Mucosa of descending colon (tissue), 3 donors: ENCODE measurements around the gene MAP3K5. TPM values are rescaled to one million over a fixed set of nuclear protein-coding genes. Genes with fewer than 3 reads are reported as not detected.

Source experiments
- ATAC-seq: fragments of 200-7000 bp; cut with Tn5 transposase; one replicate; pipeline ENCODE4 v1.9.1; 2020; ENCODE audit warnings: mild to moderate bottlenecking, moderate library complexity
- DNase-seq, 3 donors: peaks; one replicate each; pipeline ENCODE4 v3.0.0-alpha.2; 2020
- H3K36me3 ChIP-seq: fragments of 200-600 bp; one replicate; pipeline ENCODE4 v1.8.0; 2021; ENCODE audit warnings: low read depth, mild to moderate bottlenecking
- H3K4me1 ChIP-seq: fragments of 200-600 bp; one replicate; pipeline ENCODE4 v1.8.0; 2021; ENCODE audit warnings: low read depth, mild to moderate bottlenecking
- H3K4me3 ChIP-seq: fragments of 200-600 bp; one replicate; pipeline ENCODE4 v1.8.0; 2021; ENCODE audit warnings: mild to moderate bottlenecking
- H3K9me3 ChIP-seq: fragments of 200-600 bp; one replicate; pipeline ENCODE4 v1.8.0; 2021; ENCODE audit warnings: mild to moderate bottlenecking
- CTCF ChIP-seq: fragments of 200-600 bp; IDR thresholded peaks from one replicate; pipeline ENCODE4 v1.8.0; 2022; ENCODE audit warnings: antibody characterized with exemption, mild to moderate bottlenecking
- intact Hi-C, 2 donors: fragments of 100-400 bp; cut with DNase I in 1 of 2; cut with micrococcal nuclease in 1 of 2; formaldehyde crosslinking; loops; one replicate each; pipeline versions ENCODE4 v1.11.0 to v1.11.1; 2022; cut with DNase I, micrococcal nuclease
- total RNA-seq, 3 donors: library from RNA; stranded (reverse); fragmentation: NEBNext Ultra II Directional in 2 of 3; extraction: Animal tissue kit (Norgen Biotek cat#: 25700) in 2 of 3; gene quantifications; one replicate each; pipeline versions ENCODE4 v1.2.1 to v1.2.4, GENCODE V29; 2021 to 2023
- donor health status: DM: no; HTN: no; CAD: no; lungs with moderate emphysema.
- donor health status: DM: no; HTN: no; CAD: no.
- donor health status: DM: no; HTN: yes; CAD: no.

MAP3K5 gene
- total RNA-seq, 3 donors from 2014 or later: 12.6 to 18.2 (median 16.3) TPM

GRCh38 chr6:136551103-136551502 lies 241.2 kb downstream of the MAP3K5 start:
- Histone ChIP-seq H3K4me3 (peak overlapping the region; percentile 66), H3K4me1 (peaks cover 18% of the 10 kb centered on the region), H3K9me3 (no peaks in the 10 kb centered on the region), H3K36me3 (no peaks in the 10 kb centered on the region)
- TF ChIP-seq CTCF: no peak
- DNase-seq (no peak), ATAC-seq (no peak)
- intact Hi-C loops: no loop called here

GRCh38 chr6:136550330-136551071 lies 241.8 kb downstream of the MAP3K5 start, which contains the start of gene MAP7:
MAP7 (minus strand) TSS chr6:136550422; CDS start chr6:136550408, 14 bp downstream.
- Histone ChIP-seq H3K9me3 (no peaks in the 10 kb centered on the region), H3K4me3 (peak within 1 kb of the TSS; percentile 66), H3K36me3 (no peaks in the 10 kb centered on the region), H3K4me1 (peaks cover 18% of the 10 kb centered on the region)
- peak; percentile 94 for ATAC-seq
- intact Hi-C loops: no loop called here
- DNase-seq: peak; percentile 91 to 95 (median 91)
- peak; percentile 96 for TF ChIP-seq CTCF

GRCh38 chr6:136550045-136550329 lies 242.3 kb downstream of the MAP3K5 start:
- ATAC-seq (peak; percentile 65), DNase-seq (no peak)
- TF ChIP-seq CTCF: no peak
- intact Hi-C loops: no loop called here
- Histone ChIP-seq H3K4me1 (peaks cover 18% of the 10 kb centered on the region), H3K4me3 (peak overlapping the region; percentile 66), H3K36me3 (no peaks in the 10 kb centered on the region), H3K9me3 (no peaks in the 10 kb centered on the region)

GRCh38 chr6:136549300-136550044 lies 242.8 kb downstream of the MAP3K5 start:
- intact Hi-C loops: loop anchor here in 1 of 2 donors (10.0 kb wide), 1 partner anchor 175 kb away; no protein-coding TSS in a partner anchor
- DNase-seq: peak in 2 of 3 donors; percentile 49 to 59
- H3K4me1 ChIP-seq: peaks cover 18% of the 10 kb centered on the region
- H3K4me3 ChIP-seq: peak overlapping the region; percentile 66
- no peaks in the 10 kb centered on the region for H3K9me3 ChIP-seq
- no peak for ATAC-seq
- H3K36me3 ChIP-seq: no peaks in the 10 kb centered on the region
- no peak for TF ChIP-seq CTCF

- ATAC-seq: no peak
- TF ChIP-seq CTCF: no peak
- Histone ChIP-seq H3K9me3 (no peaks in the 10 kb centered on the region), H3K4me3 (no peak overlapping the region), H3K4me1 (peaks cover 18% of the 10 kb centered on the region), H3K36me3 (no peaks in the 10 kb centered on the region)
- no peak for DNase-seq
- intact Hi-C loops: loop anchor here in 1 of 2 donors (10.0 kb wide), 1 partner anchor 174 kb away; no protein-coding TSS in a partner anchor
Observed at GRCh38 chr6:136548582-136549299, 243.5 kb downstream of the MAP3K5 start.
